Ramos (cell line): ENCODE measurements around the gene QRFP.

ENCODE experiments used
- in situ Hi-C: fragments of 300-500 bp; cut with MboI; formaldehyde crosslinking; loops from one replicate; pipeline ENCODE4 v1.14.3; 2022; ENCODE audit warnings: low sequenced_read_pairs; ENCODE audit not compliant: unreplicated experiment

QRFP gene

GRCh38 chr9:130896233-130897014 lies at the start of gene QRFP:
QRFP (minus strand) TSS chr9:130896812; CDS start chr9:130893838, 2,974 bp downstream.
- in situ Hi-C loops, result no loop called here

GRCh38 chr9:130945173-130945572 lies 48.6 kb upstream of the QRFP start:
- in situ Hi-C loops, result loop anchor here (10.0 kb wide), 1 partner anchor 230 kb away; no protein-coding TSS in a partner anchor

GRCh38 chr9:130944510-130945058 lies 48.0 kb upstream of the QRFP start:
- in situ Hi-C loops, result loop anchor here (10.0 kb wide), 1 partner anchor 230 kb away; no protein-coding TSS in a partner anchor

GRCh38 chr9:130943777-130944176 lies 47.2 kb upstream of the QRFP start:
- in situ Hi-C loops, result loop anchor here (10.0 kb wide), 1 partner anchor 229 kb away; no protein-coding TSS in a partner anchor

- in situ Hi-C loops, result loop anchor here (10.0 kb wide), 1 partner anchor 228 kb away; no protein-coding TSS in a partner anchor
Measured at GRCh38 chr9:130943221-130943620, 46.6 kb upstream of the QRFP start.

GRCh38 chr9:130942679-130943078 lies 46.1 kb upstream of the QRFP start:
- in situ Hi-C loops, result loop anchor here (10.0 kb wide), 1 partner anchor 228 kb away; no protein-coding TSS in a partner anchor

- in situ Hi-C loops, result loop anchor here (10.0 kb wide), 1 partner anchor 227 kb away; no protein-coding TSS in a partner anchor
Measured at GRCh38 chr9:130942084-130942483, 45.5 kb upstream of the QRFP start.

- in situ Hi-C loops, result loop anchor here (10.0 kb wide), 1 partner anchor 226 kb away; no protein-coding TSS in a partner anchor
Measured at GRCh38 chr9:130940693-130941576, 44.3 kb upstream of the QRFP start.

GRCh38 chr9:130940027-130940549 lies 43.5 kb upstream of the QRFP start:
- in situ Hi-C loops, result loop anchor here (10.0 kb wide), 1 partner anchor 225 kb away; no protein-coding TSS in a partner anchor

GRCh38 chr9:130939405-130940026 lies 42.9 kb upstream of the QRFP start:
- in situ Hi-C loops, result loop anchor here (10.0 kb wide), 1 partner anchor 225 kb away; no protein-coding TSS in a partner anchor

GRCh38 chr9:130938652-130939404 lies 42.2 kb upstream of the QRFP start, which contains the start of gene FIBCD1:
FIBCD1 (minus strand) TSS chr9:130939247; CDS start chr9:130938607, 640 bp downstream.
- in situ Hi-C loops, result no loop called here

- in situ Hi-C loops, result no loop called here
Measured at GRCh38 chr9:130938184-130938651, 41.6 kb upstream of the QRFP start.

- in situ Hi-C loops, result no loop called here
Measured at GRCh38 chr9:130937146-130938076, 40.8 kb upstream of the QRFP start.

GRCh38 chr9:130936285-130937117 lies 39.9 kb upstream of the QRFP start:
- in situ Hi-C loops, result no loop called here

- in situ Hi-C loops, result no loop called here
Measured at GRCh38 chr9:130935648-130936271, 39.1 kb upstream of the QRFP start.
